H1 (cell line): Measurements from ENCODE around the gene TIMM21. TPM values are rescaled to one million over a fixed set of nuclear protein-coding genes. Genes with fewer than 3 reads are reported as not detected.

Experiments
- CTCF ChIA-PET: fragments of 300-600 bp; sonication (Branson Sonifier 250); formaldehyde crosslinking; loops from one replicate; lab custom pipeline; 2021; ENCODE audit not compliant: partially characterized antibody; lab: Charles Lee
- POLR2A ChIA-PET: fragments of 300-600 bp; sonication (Branson Sonifier 250); formaldehyde crosslinking; loops from one replicate; lab custom pipeline; 2021; ENCODE audit warnings: inconsistent platforms; ENCODE audit not compliant: partially characterized antibody; lab: Charles Lee
- DNase-seq, 2 experiments: peaks; one replicate each; pipeline versions ENCODE4 v3.0.0 to v3.0.0-alpha.2; 2010 to 2022; ENCODE audit warnings: low spot score in 2 of 2, low read depth in 1 of 2, mixed read lengths in 1 of 2
- FAIRE-seq: peaks from 2 replicates; lab custom pipeline; 2011; peaks lifted over from hg19 to GRCh38; lab: Jason Lieb, UNC
- H2AFZ ChIP-seq: 2 replicates; pipeline ENCODE4 v1.8.1; 2012; ENCODE audit warnings: low read length, inconsistent platforms
- H2AK5ac ChIP-seq: 2 replicates; pipeline ENCODE4 v1.6.1; 2013; ENCODE audit warnings: low read depth, low read length
- H2BK120ac ChIP-seq: replicated peaks from 2 replicates; pipeline ENCODE3; 2013; ENCODE audit warnings: low read depth, low read length, inconsistent platforms
- H2BK12ac ChIP-seq: 2 replicates; pipeline ENCODE4 v1.6.1; 2013; ENCODE audit warnings: low read depth, low read length
- H2BK15ac ChIP-seq: 2 replicates; pipeline ENCODE4 v1.6.1; 2013; ENCODE audit warnings: low read length
- H2BK20ac ChIP-seq: 2 replicates; pipeline ENCODE4 v1.6.1; 2013; ENCODE audit warnings: low read length
- H2BK5ac ChIP-seq: 2 replicates; pipeline ENCODE4 v1.6.1; 2013; ENCODE audit warnings: low read depth, low read length
- H3K14ac ChIP-seq: 2 replicates; pipeline ENCODE4 v1.6.1; 2013; ENCODE audit warnings: inconsistent platforms; ENCODE audit not compliant: insufficient read length
- H3K18ac ChIP-seq: 2 replicates; pipeline ENCODE4 v1.6.1; 2013; ENCODE audit warnings: low read length; ENCODE audit errors: extremely low read depth
- H3K23ac ChIP-seq: 2 replicates; pipeline ENCODE4 v1.6.1; 2013; ENCODE audit warnings: inconsistent platforms; ENCODE audit not compliant: insufficient read length
- H3K23me2 ChIP-seq: 2 replicates; pipeline ENCODE4 v1.6.1; 2013; ENCODE audit warnings: low read depth, low read length
- H3K27ac ChIP-seq: 2 replicates; pipeline ENCODE4 v1.6.1; 2011; ENCODE audit warnings: low read depth, low read length, inconsistent platforms
- H3K27me3 ChIP-seq, 4 experiments: replicated peaks in 1 of 4; 1 replicate in 1 of 4; 2 replicates in 3 of 4; pipeline versions ENCODE4 v1.6.1 to v1.8.1; 2011 to 2013; ENCODE audit warnings: low read length in 3 of 4, mild to moderate bottlenecking in 3 of 4, inconsistent platforms in 2 of 4, mixed read lengths in 2 of 4, moderate library complexity in 1 of 4; ENCODE audit not compliant: control insufficient read depth in 3 of 4, insufficient read depth in 3 of 4; ENCODE audit errors: extremely low read depth in 1 of 4
- H3K36me3 ChIP-seq, 4 experiments: 2 replicates each; pipeline versions ENCODE4 v1.6.1 to v1.8.1; 2011 to 2013; ENCODE audit warnings: mild to moderate bottlenecking in 4 of 4, low read length in 3 of 4, moderate library complexity in 2 of 4, control low read depth in 1 of 4, inconsistent platforms in 1 of 4; ENCODE audit not compliant: insufficient read depth in 4 of 4, control insufficient read depth in 2 of 4
- H3K4ac ChIP-seq: replicated peaks from 2 replicates; pipeline ENCODE3; 2013; ENCODE audit warnings: low read length, low read depth, mixed read lengths, inconsistent platforms; ENCODE audit not compliant: insufficient read length
- H3K4me1 ChIP-seq, 4 experiments: replicated peaks in 1 of 4; 1 replicate in 1 of 4; 2 replicates in 3 of 4; pipeline versions ENCODE4 v1.6.1 to v1.8.1; 2011 to 2013; ENCODE audit warnings: low read length in 3 of 4, inconsistent platforms in 2 of 4, mixed read lengths in 1 of 4; ENCODE audit not compliant: insufficient read depth in 4 of 4, control insufficient read depth in 3 of 4
- H3K4me2 ChIP-seq, 2 experiments: 2 replicates each; pipeline versions ENCODE4 v1.6.1 to v1.8.1; 2011 to 2013; ENCODE audit warnings: low read depth in 2 of 2, low read length in 2 of 2, control low read depth in 1 of 2, inconsistent platforms in 1 of 2, mild to moderate bottlenecking in 1 of 2; ENCODE audit not compliant: insufficient read depth in 1 of 2
- H3K4me3 ChIP-seq, 4 experiments: fragments of 200-600, 300-600 bp in 1 of 4; sonication (generic), shearing (Covaris generic), sonication (Bioruptor Twin) in 1 of 4; 2 replicates each; pipeline versions ENCODE4 v1.5.1 to v1.8.1; 2011 to 2016; ENCODE audit warnings: low read length in 4 of 4, low read depth in 3 of 4, control low read depth in 2 of 4, inconsistent platforms in 2 of 4, mild to moderate bottlenecking in 2 of 4, mixed read lengths in 1 of 4, moderate library complexity in 1 of 4; ENCODE audit not compliant: insufficient read depth in 2 of 4; ENCODE audit errors: extremely low read depth in 1 of 4
- H3K56ac ChIP-seq: replicated peaks from 2 replicates; pipeline ENCODE3; 2013; ENCODE audit warnings: low read depth, mild to moderate bottlenecking, mixed read lengths, low read length, inconsistent platforms; ENCODE audit not compliant: insufficient read length
- H3K79me1 ChIP-seq: 2 replicates; pipeline ENCODE4 v1.6.1; 2013; ENCODE audit warnings: low read depth, low read length, control low read depth
- H3K79me2 ChIP-seq, 2 experiments: 2 replicates each; pipeline versions ENCODE4 v1.6.1 to v1.8.1; 2012 to 2013; ENCODE audit warnings: low read length in 2 of 2, mild to moderate bottlenecking in 2 of 2, inconsistent platforms in 1 of 2; ENCODE audit not compliant: insufficient read depth in 2 of 2, control insufficient read depth in 1 of 2
- H3K9ac ChIP-seq, 4 experiments: replicated peaks in 1 of 4; 1 replicate in 1 of 4; 2 replicates in 3 of 4; pipeline versions ENCODE4 v1.6.1 to v1.8.1; 2011 to 2013; ENCODE audit warnings: low read depth in 3 of 4, low read length in 3 of 4, control low read depth in 2 of 4, mild to moderate bottlenecking in 2 of 4, moderate library complexity in 2 of 4, inconsistent platforms in 1 of 4; ENCODE audit errors: extremely low read depth in 1 of 4
- H3K9me3 ChIP-seq, 2 experiments: 2 replicates each; pipeline versions ENCODE4 v1.6.1 to v1.8.1; 2012 to 2013; ENCODE audit warnings: mild to moderate bottlenecking in 2 of 2, moderate library complexity in 2 of 2, control low read depth in 1 of 2, inconsistent platforms in 1 of 2, low read depth in 1 of 2, low read length in 1 of 2, mixed read lengths in 1 of 2; ENCODE audit not compliant: insufficient read depth in 2 of 2
- H4K20me1 ChIP-seq, 2 experiments: replicated peaks in 1 of 2; 2 replicates each; pipeline versions ENCODE3 to v1.8.1; 2011 to 2013; ENCODE audit warnings: inconsistent platforms in 2 of 2, low read length in 2 of 2, mild to moderate bottlenecking in 1 of 2; ENCODE audit not compliant: insufficient read depth in 2 of 2, control insufficient read depth in 1 of 2
- H4K5ac ChIP-seq: 2 replicates; pipeline ENCODE4 v1.6.1; 2013; ENCODE audit warnings: low read length, low read depth, mixed read lengths, inconsistent platforms; ENCODE audit not compliant: insufficient read length
- H4K8ac ChIP-seq: 2 replicates; pipeline ENCODE4 v1.8.0; 2013; ENCODE audit warnings: mild to moderate bottlenecking, moderate library complexity, low read length, inconsistent platforms; ENCODE audit not compliant: insufficient read depth; ENCODE audit errors: extremely low read depth
- H4K91ac ChIP-seq: replicated peaks from 2 replicates; pipeline ENCODE3; 2013; ENCODE audit warnings: low read length, mixed read lengths, inconsistent platforms; ENCODE audit not compliant: insufficient read length
- BACH1 ChIP-seq: IDR thresholded peaks from 2 replicates; pipeline ENCODE4 v1.6.1; 2012; ENCODE audit warnings: low read length, improper control_type of control experiment
- CEBPB ChIP-seq: IDR thresholded peaks from 2 replicates; pipeline ENCODE4 v1.6.1; 2012; ENCODE audit warnings: low read depth, low read length
- CHD1 ChIP-seq: IDR thresholded peaks from 2 replicates; pipeline ENCODE4 v1.6.1; 2012; ENCODE audit warnings: low read depth, low read length, improper control_type of control experiment
- CTBP2 ChIP-seq: IDR thresholded peaks from 2 replicates; pipeline ENCODE4 v1.7.0; 2011; ENCODE audit warnings: borderline replicate concordance, mild to moderate bottlenecking, moderate library complexity, mixed read lengths, low read length; ENCODE audit not compliant: insufficient read depth, insufficient read length
- FOSL1 ChIP-seq: IDR thresholded peaks from 2 replicates; pipeline ENCODE4 v1.6.1; 2011; ENCODE audit warnings: mild to moderate bottlenecking, low read depth, low read length, moderate library complexity; ENCODE audit not compliant: insufficient read depth
- HDAC6 ChIP-seq: IDR thresholded peaks from one replicate; pipeline ENCODE4 v1.7.1; 2012; ENCODE audit warnings: low read depth, mild to moderate bottlenecking, inconsistent platforms, low read length, moderate library complexity
- JUND ChIP-seq: IDR thresholded peaks from 2 replicates; pipeline ENCODE4 v1.6.1; 2011; ENCODE audit warnings: mild to moderate bottlenecking, improper control_type of control experiment, low read length
- KDM5A ChIP-seq: fragments of 200-600 bp; IDR thresholded peaks from 2 replicates; pipeline ENCODE4 v1.7.1; 2012; ENCODE audit warnings: mild to moderate bottlenecking, low read length, inconsistent platforms, mixed read lengths
- PHF8 ChIP-seq: fragments of 200-600 bp; sonication (generic); conservative IDR thresholded peaks from 2 replicates; pipeline ENCODE4 v1.7.1; 2012; ENCODE audit warnings: low read depth, mild to moderate bottlenecking, inconsistent platforms, low read length, moderate library complexity
- RFX5 ChIP-seq: IDR thresholded peaks from 2 replicates; pipeline ENCODE4 v1.6.1; 2011; ENCODE audit warnings: low read depth, low read length, improper control_type of control experiment, borderline replicate concordance
- TBP ChIP-seq: IDR thresholded peaks from 2 replicates; pipeline ENCODE4 v1.6.1; 2011; ENCODE audit warnings: low read depth, low read length, improper control_type of control experiment
- ZNF274 ChIP-seq: IDR thresholded peaks from 2 replicates; pipeline ENCODE4 v1.7.0; 2012; ENCODE audit warnings: low read length, borderline replicate concordance; ENCODE audit errors: extremely low read depth
- WGBS, 2 experiments: shearing (Covaris generic) in 1 of 2; methylation state at CpG; one replicate each; pipeline versions ENCODE4 v1.1.6 to v1.1.7; 2013 to 2015; ENCODE audit warnings: low lambda C conversion rate in 2 of 2, mixed read lengths in 2 of 2, inconsistent platforms in 1 of 2, low coverage in 1 of 2, missing lambda C conversion rate in 1 of 2; ENCODE audit not compliant: insufficient replicate concordance in 2 of 2, insufficient coverage in 1 of 2, insufficient read length in 1 of 2; ENCODE audit errors: extremely low coverage in 1 of 2, missing lambda C conversion rate in 1 of 2; 5-methylcytosine and 5-hydroxymethylcytosine counted together
- polyA plus RNA-seq, 7 experiments: library from polyadenylated mRNA; depleted of rRNA in 3 of 7; stranded (reverse) in 5 of 7; unstranded in 2 of 7; fragments of >200 nt in 5 of 7; fragments of 200-250 nt in 2 of 7; gene quantifications; 1 replicate in 5 of 7; 2 replicates in 1 of 7; 4 replicates in 1 of 7; pipeline versions ENCODE4 v1.2.1 to v1.2.3, GENCODE V29; 2011 to 2013; ENCODE audit warnings: missing spikeins in 2 of 7, mixed read lengths in 2 of 7
- total RNA-seq: library from RNA; stranded (reverse); fragmentation: NEBNext Ultra II Directional; extraction: Animal tissue kit (Norgen Biotek cat#: 25700); gene quantifications from 2 replicates; pipeline ENCODE4 v1.2.1, GENCODE V29; 2021

Gene TIMM21
- total and polyA plus RNA-seq, 2 of the 8 experiments (the other 6 are each of a cell fraction or from before 2014, with no cell fraction given), result 27.9 to 43.8 TPM

GRCh38 chr18:74139888-74140287 is 8.4 kb upstream of the TIMM21 start:
- H3K79me1 ChIP-seq, result no peaks in the 10 kb centered on the region
- no peak for TF ChIP-seq BACH1
- no peak for TF ChIP-seq ZNF274
- no peak for TF ChIP-seq KDM5A
- TF ChIP-seq FOSL1, result no peak
- no peak for TF ChIP-seq RFX5
- no peak for TF ChIP-seq JUND
- TF ChIP-seq PHF8, result no peak
- TF ChIP-seq TBP, result no peak
- TF ChIP-seq CTBP2, result no peak
- no peak for TF ChIP-seq CEBPB
- no peak for TF ChIP-seq CHD1
- TF ChIP-seq HDAC6, result no peak
- no peaks in the 10 kb centered on the region for H3K9me3 ChIP-seq
- H3K27ac ChIP-seq, result no peak overlapping the region
- no peak overlapping the region for H3K4me2 ChIP-seq
- H4K91ac ChIP-seq, result no peak overlapping the region
- H4K5ac ChIP-seq, result no peak overlapping the region
- no peak overlapping the region for H2BK12ac ChIP-seq
- H3K4ac ChIP-seq, result no peak overlapping the region
- H3K79me2 ChIP-seq, result no peaks in the 10 kb centered on the region
- H2AK5ac ChIP-seq, result no peak overlapping the region
- no peak overlapping the region for H3K9ac ChIP-seq
- H3K23ac ChIP-seq, result no peak overlapping the region
- 61% methylated on average over 3 of the region's 3 CpGs; no CpG with 5 or more reads in 1 of the 2 experiments for WGBS, 2 experiments
- no peaks in the 10 kb centered on the region for H3K27me3 ChIP-seq
- H2BK20ac ChIP-seq, result no peak overlapping the region
- no peak overlapping the region for H3K18ac ChIP-seq
- DNase-seq (no peak), FAIRE-seq (no peak)
- H4K20me1 ChIP-seq, result no peaks in the 10 kb centered on the region
- no peak overlapping the region for H3K56ac ChIP-seq
- H2BK120ac ChIP-seq, result no peak overlapping the region
- ChIA-PET CTCF (interaction anchor here (0.7 to 1.5 kb wide), 5 partner anchors 13 to 412 kb away, joined by 3 to 6 read pairs (median 3); no protein-coding TSS in a partner anchor), POLR2A (no interaction called here)
- no peak overlapping the region for H4K8ac ChIP-seq
- H3K4me3 ChIP-seq, result no peak overlapping the region
- H2BK5ac ChIP-seq, result no peak overlapping the region
- H3K14ac ChIP-seq, result no peak overlapping the region
- no peaks in the 10 kb centered on the region; a peak in 1 of 7 replicates for H3K4me1 ChIP-seq
- no peak overlapping the region for H2AFZ ChIP-seq
- peaks cover 2% of the 10 kb centered on the region; the same call in 1 of the 2 replicates for H3K23me2 ChIP-seq
- H3K36me3 ChIP-seq, result no peaks in the 10 kb centered on the region
- H2BK15ac ChIP-seq, result no peak overlapping the region
